ENCODE data around the gene CRYBA1. TPM values are rescaled to one million over a fixed set of nuclear protein-coding genes. Genes with fewer than 3 reads are reported as not detected.

CRYBA1 gene
- total RNA-seq, 1 experiment from 2014 or later = not detected

GRCh38 chr17:29212094-29212631, 34.5 kb upstream of the CRYBA1 start:
- H3K27me3 ChIP-seq (ENCODE audit: insufficient read depth, low read length) = no peaks in the 10 kb centered on the region
- intact Hi-C loops (cut with micrococcal nuclease) = no loop called here
- H3K4me3 ChIP-seq (replicated peaks in 1 of 2; ENCODE audit: low read depth in 1 of 2, low read length in 2 of 2) = no peak overlapping the region
- no peak for ATAC-seq
- no peak overlapping the region for H3K27ac ChIP-seq (ENCODE audit: low read depth, low read length)
- H3K9me3 ChIP-seq (ENCODE audit: control insufficient read depth in 1 of 2, insufficient read depth in 1 of 2, low read depth in 1 of 2, low read length in 2 of 2) = no peaks in the 10 kb centered on the region
- ChIA-PET CTCF (interaction anchor here (1.2 kb wide), 1 partner anchor 95 kb away, joined by 3 read pairs; no protein-coding TSS in a partner anchor), RAD21 (ENCODE audit: low non-redundant PET in 1 of 2, low total read pairs in 2 of 2, uncharacterized antibody in 2 of 2, unreplicated experiment in 2 of 2) (no interaction called here), POLR2A (no interaction called here)
- TF ChIP-seq EZH2phosphoT487 (IDR thresholded peaks at IDR 0.05; ENCODE audit: borderline replicate concordance) = no peak
- TF ChIP-seq ZNF274 (IDR thresholded peaks at IDR 0.05; ENCODE audit: low read depth, low read length) = no peak
- TF ChIP-seq, protein P1, sequence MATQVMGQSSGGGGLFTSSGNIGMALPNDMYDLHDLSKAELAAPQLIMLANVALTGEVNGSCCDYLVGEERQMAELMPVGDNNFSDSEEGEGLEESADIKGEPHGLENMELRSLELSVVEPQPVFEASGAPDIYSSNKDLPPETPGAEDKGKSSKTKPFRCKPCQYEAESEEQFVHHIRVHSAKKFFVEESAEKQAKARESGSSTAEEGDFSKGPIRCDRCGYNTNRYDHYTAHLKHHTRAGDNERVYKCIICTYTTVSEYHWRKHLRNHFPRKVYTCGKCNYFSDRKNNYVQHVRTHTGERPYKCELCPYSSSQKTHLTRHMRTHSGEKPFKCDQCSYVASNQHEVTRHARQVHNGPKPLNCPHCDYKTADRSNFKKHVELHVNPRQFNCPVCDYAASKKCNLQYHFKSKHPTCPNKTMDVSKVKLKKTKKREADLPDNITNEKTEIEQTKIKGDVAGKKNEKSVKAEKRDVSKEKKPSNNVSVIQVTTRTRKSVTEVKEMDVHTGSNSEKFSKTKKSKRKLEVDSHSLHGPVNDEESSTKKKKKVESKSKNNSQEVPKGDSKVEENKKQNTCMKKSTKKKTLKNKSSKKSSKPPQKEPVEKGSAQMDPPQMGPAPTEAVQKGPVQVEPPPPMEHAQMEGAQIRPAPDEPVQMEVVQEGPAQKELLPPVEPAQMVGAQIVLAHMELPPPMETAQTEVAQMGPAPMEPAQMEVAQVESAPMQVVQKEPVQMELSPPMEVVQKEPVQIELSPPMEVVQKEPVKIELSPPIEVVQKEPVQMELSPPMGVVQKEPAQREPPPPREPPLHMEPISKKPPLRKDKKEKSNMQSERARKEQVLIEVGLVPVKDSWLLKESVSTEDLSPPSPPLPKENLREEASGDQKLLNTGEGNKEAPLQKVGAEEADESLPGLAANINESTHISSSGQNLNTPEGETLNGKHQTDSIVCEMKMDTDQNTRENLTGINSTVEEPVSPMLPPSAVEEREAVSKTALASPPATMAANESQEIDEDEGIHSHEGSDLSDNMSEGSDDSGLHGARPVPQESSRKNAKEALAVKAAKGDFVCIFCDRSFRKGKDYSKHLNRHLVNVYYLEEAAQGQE (IDR thresholded peaks at IDR 0.05; ENCODE audit: low read depth) = no peak
- TF ChIP-seq RAD21 (IDR thresholded peaks at IDR 0.05; ENCODE audit: low read depth) = no peak
- TF ChIP-seq SIN3A (IDR thresholded peaks at IDR 0.05; ENCODE audit: low read depth) = no peak
- TF ChIP-seq POLR2AphosphoS5 (IDR thresholded peaks at IDR 0.05; ENCODE audit: low read depth, low read length) = no peak
- TF ChIP-seq ELF1 (IDR thresholded peaks at IDR 0.05; ENCODE audit: borderline replicate concordance, low read depth) = no peak
- TF ChIP-seq ZBTB33 (IDR thresholded peaks at IDR 0.05; ENCODE audit: extremely low read depth, insufficient replicate concordance, low read length) = no peak
- no peak for TF ChIP-seq CEBPB (IDR thresholded peaks at IDR 0.05; ENCODE audit: low read depth)
- TF ChIP-seq POLR2A (IDR thresholded peaks at IDR 0.05; ENCODE audit: borderline replicate concordance, extremely low read depth, insufficient read depth, insufficient read length) = no peak
- TF ChIP-seq ZFX (IDR thresholded peaks at IDR 0.05) = no peak
- TF ChIP-seq CBX3 (IDR thresholded peaks at IDR 0.05; ENCODE audit: low read depth) = no peak
- TF ChIP-seq TCF7L2 (IDR thresholded peaks at IDR 0.05; ENCODE audit: borderline replicate concordance, extremely low read depth, insufficient read depth, insufficient read length) = no peak
- TF ChIP-seq SRF (IDR thresholded peaks at IDR 0.05; ENCODE audit: low read depth) = no peak
- no peak for TF ChIP-seq SP1 (IDR thresholded peaks at IDR 0.05; ENCODE audit: low read depth)
- TF ChIP-seq, protein P2, sequence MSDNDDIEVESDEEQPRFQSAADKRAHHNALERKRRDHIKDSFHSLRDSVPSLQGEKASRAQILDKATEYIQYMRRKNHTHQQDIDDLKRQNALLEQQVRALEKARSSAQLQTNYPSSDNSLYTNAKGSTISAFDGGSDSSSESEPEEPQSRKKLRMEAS (IDR thresholded peaks at IDR 0.05) = no peak
- no peak for TF ChIP-seq EGR1 (IDR thresholded peaks at IDR 0.05; ENCODE audit: low read depth)
- no peak for TF ChIP-seq JUND (IDR thresholded peaks at IDR 0.05)
- no peaks in the 10 kb centered on the region for H3K4me1 ChIP-seq (ENCODE audit: control insufficient read depth in 1 of 2, insufficient read depth in 2 of 2, low read length in 2 of 2)
- no peaks in the 10 kb centered on the region for H4K20me1 ChIP-seq (ENCODE audit: insufficient read depth)
- H3K9me2 ChIP-seq (ENCODE audit: insufficient read depth) = no peaks in the 10 kb centered on the region
- no TSS peak for BruUV-seq (replicated peaks)
- no peak overlapping the region for H3K9ac ChIP-seq (ENCODE audit: low read length)
- 0 out of 2 replicates have a peak, but pooled peaks cover 1% of the 10 kb centered on the region for H3K79me2 ChIP-seq (ENCODE audit: insufficient read depth, low read length)
- H2AFZ ChIP-seq (ENCODE audit: low read depth, low read length, poor library complexity, severe bottlenecking) = no peak overlapping the region
- no peak overlapping the region for H3K4me2 ChIP-seq (ENCODE audit: low read length)
- no peak for DNase-seq (ENCODE audit: low read depth, low spot score)
- 0 out of 4 replicates have a peak, but pooled peaks cover 0 to 4% of the 10 kb centered on the region in 2 experiments for H3K36me3 ChIP-seq (ENCODE audit: control insufficient read depth in 1 of 2, insufficient read depth in 2 of 2, low read length in 2 of 2)
